HG02571 (cell line): Measurements from ENCODE around the gene RPL10A.
"Not testable (repeated sequence)": the region's sequence is repeated elsewhere in the genome, so short reads cannot be mapped to it uniquely, and the experiment has no call there.

Source experiments
- ATAC-seq: cut with Tn5 transposase; IDR thresholded peaks from one replicate; pipeline ENCODE4 v1.9.1; 2021; ENCODE audit warnings: mild to moderate bottlenecking, moderate library complexity; ENCODE audit not compliant: unreplicated experiment

The RPL10A gene

DNA sequence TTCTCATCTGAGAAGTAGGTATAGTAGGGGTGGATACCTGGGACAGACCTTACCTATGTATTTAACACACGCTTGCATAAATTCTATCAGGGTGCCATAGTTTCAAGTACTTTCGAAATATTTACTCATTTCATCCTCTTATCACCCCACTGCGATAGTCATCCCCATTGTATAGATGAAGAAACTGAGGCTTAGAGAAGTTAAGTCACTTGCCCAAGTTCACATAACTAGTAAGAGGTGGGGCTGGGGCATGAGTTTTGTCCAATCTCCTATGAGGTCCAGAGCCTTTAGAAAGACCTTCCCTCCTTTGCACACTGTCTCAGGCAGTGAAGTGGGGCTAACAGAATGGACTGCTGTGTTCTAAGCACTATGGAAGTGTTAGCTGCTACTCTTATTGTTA is 38.3 kb downstream of the RPL10A start:
- no peak for ATAC-seq

DNA sequence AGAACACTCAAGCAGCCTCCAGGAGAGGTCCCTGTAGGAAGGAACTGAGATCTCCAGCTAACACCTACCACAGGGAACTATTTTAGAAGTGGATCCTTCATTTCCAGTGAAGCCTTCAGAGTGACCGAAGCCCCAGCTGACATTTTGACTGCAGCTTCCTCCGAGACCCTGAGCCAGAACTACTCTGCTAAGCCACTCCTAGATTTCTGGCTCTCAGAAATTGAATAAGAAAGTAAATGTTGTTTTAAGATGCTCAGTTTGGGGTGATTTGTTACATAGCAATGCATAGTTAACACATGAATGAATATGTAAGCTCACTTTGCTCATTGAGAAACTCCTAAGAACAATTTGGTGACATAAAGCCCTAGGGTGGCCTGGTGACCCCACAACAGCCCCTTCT is 39.0 kb downstream of the RPL10A start:
- ATAC-seq: no peak

DNA sequence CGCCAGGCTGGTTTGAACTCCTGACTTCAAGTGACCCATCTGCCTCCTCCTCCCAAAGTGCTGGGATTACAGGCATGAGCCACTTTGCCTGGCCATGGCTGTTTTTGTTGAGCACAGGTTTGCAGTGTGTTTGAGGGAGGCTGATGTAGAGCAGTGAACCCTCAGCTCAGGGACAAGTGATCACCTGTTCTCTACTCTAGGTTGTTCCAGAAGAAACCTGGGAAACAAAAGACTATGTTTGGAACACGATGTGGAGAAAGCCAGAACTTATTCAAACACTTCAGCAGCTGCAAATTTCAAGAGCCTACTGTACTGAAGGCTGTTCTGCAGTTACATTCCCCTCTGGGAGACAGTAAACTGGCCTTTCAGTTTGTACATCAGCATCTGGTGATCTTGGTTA is 39.8 kb downstream of the RPL10A start:
- no peak for ATAC-seq

DNA sequence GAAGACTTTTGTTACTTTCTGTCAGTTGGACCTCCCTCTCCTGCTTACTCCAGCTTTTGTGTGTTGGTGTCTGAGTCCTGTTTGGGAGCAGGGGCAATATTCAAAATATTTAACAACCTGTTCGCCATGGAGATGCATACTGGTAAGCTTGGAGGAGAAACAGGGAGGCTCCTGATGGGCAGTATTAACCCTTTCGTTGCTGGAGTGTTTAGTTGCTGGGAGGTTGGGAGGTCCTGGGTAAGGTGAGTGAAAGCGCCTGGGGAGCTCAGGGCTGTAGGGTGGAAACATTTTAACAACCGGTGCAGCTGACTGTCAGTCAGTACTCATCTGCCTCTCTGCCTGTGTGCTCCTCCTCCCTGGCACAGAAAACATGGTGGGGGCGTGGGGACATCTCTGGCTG is 40.3 kb downstream of the RPL10A start:
- no peak for ATAC-seq

DNA sequence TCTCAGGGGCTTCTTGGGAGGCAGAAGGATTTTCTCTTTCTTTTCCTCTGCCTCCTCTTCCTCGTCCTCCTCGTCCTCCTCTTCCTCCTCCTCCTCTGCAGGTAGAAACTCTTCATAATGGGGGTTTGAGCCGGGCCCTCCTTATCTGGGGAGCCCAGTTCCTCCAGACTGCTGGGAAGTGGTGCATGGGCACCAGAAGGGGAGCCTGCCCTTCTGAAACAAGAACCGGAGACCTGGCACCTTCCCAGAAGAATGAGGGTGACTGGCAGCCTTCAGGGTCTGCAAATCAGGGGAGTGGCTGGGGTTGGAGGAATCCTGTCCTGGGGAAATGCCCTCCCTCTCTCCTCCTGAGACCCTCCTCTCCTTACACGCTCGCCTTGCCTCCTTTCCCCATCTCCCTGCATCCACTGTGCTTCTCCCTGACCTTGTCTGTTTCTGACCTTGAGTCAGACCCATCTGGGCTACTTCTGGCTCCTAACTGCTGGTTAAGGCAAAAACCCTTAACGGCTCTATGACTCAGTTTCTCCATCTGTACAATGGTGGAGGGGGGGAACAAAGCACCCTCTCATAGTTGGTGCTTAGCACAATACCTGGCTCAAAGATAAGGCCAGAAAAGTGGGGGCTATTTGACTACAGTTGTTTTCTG is 42.8 kb downstream of the RPL10A start:
- no peak for ATAC-seq

DNA sequence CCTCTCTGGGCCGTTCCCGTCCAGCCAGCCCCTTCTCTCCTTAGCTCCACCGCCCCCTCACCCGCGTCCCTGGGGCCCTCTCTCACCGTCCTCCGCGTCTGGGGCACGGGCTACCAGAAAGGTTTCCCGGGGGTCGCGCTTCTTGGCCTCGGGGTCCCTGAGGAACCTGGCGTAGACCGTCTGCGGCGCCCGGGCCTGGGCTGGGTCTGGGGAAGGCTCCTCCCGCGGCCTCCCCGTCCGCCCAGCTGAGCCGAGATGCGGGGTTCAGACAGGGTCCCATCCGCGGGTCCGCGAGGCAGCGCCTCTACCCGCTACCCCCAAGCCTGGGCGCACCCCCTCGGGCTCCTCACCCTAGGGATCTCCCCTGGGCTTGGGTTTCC is 43.4 kb downstream of the RPL10A start:
- no peak for ATAC-seq

DNA sequence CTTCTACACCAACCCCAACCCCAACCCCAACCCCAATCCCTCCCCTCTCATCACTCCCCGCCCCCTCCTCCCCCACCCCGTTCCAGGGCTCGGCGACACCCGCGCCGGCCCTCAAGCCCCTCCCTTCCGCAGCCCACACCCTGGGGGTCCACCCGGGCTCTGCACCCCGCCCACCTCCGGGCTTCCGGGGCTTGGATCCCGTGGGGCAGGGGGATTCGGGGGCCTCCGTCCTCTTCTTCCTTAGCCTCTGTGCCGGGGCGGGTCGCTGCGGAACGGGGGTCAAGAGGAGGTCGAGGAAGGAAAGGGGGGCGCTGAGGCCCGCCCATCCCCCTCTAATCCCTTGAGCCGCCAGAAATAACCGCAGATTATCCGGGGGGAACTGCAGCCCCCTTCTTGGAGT is 43.8 kb downstream of the RPL10A start:
- no peak for ATAC-seq

DNA sequence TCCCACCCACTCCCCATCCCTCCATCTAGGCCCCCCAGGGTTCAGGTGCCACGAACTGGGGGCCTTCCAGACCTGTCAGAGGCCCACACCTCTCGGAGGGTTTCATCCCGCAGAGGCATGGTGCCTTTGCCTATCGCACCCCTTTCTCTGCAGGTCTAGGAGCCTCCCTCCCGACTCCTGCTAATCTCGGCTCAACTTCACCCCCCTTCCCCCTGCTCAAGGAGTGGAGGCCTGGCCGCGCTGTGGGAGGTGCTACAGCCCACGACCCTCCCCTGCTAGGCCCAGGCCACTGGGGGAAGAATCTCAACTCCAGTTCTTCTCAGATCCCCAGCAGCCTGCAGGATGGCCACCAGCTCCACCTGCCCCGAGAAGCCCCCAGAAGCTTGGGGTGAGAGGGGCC is 44.5 kb downstream of the RPL10A start, which contains the start of gene TULP1:
TSS of gene TULP1 (minus strand) at position 157 of the 400 bp plus-strand sequence. CDS start at position 119, 38 bp downstream.
- ATAC-seq: no peak

DNA sequence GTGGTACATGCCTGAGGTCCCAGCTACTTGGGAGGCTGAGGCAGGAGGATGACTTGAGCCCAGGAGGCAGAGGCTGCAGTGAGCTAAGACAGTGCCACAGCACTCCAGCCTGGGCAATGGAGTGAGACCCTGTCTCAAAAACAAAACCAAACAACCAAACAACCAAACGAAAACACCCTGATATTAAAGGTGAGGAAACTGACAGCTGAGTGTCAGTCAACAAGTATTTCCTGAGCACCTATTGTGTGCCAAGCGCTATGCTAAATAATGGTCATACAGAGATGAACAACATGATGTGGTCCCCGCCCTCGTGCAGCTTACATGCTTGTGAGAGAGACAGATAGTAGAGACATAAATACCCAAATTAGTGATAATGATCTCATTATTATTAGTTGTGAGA is 46.4 kb downstream of the RPL10A start:
- ATAC-seq: no peak

DNA sequence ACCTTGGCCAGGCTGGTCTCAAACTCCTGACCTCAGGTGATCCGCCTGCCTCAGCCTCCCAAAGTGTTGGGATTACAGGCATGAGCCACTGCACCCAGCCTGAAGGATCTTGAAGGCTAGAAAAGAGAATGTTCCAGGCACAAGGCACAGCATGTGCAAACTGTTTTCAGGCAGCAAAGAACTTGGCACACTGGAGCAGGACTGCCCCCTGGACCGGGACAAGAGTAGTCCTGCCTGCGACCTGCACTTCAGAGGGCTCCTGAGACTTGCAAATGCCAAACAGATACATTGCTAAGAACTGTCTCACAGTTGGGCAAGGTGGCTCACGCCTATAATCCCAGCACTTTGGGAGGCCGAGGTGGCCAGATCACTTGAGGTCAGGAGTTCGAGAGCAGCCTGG is 47.7 kb downstream of the RPL10A start:
- not testable (repeated sequence) for ATAC-seq

DNA sequence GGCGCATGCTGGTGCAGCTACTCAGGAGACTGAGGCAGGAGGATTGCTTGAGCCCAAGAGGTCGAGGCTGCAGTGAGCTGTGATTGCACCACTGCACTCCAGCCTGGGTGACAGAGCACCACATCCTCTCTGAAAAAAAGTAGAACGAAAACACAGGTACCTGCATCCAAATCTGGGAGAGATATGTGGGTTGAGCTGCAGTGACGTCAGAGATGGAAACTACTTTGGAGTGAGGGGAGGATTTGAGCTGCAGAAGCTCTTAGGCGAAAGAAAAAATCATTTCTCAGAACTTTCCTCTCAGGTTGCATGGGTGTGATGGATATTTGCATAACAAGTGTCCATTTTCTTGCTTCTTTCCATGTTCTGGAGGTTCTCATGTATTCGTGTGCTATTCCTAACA is 48.5 kb downstream of the RPL10A start:
- ATAC-seq: no peak

DNA sequence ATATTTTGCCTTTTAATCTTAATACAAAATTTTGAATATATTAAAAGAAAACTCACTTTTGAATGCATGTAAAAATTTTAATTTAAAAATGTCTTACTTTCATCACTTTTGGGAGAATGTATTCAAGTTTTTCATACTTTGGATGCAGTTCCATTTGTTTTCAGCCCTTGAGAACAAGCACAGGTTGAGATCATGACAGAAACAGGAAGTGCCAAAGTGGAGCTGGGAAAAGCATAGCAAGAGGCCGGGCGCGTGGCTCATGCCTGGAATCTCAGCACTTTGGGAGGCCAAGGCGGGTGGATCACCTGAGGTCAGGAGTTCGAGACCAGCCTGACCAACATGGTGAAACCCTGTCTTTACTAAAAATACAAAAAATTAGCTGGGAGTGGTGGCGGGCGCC is 49.8 kb downstream of the RPL10A start:
- not testable (repeated sequence) for ATAC-seq

DNA sequence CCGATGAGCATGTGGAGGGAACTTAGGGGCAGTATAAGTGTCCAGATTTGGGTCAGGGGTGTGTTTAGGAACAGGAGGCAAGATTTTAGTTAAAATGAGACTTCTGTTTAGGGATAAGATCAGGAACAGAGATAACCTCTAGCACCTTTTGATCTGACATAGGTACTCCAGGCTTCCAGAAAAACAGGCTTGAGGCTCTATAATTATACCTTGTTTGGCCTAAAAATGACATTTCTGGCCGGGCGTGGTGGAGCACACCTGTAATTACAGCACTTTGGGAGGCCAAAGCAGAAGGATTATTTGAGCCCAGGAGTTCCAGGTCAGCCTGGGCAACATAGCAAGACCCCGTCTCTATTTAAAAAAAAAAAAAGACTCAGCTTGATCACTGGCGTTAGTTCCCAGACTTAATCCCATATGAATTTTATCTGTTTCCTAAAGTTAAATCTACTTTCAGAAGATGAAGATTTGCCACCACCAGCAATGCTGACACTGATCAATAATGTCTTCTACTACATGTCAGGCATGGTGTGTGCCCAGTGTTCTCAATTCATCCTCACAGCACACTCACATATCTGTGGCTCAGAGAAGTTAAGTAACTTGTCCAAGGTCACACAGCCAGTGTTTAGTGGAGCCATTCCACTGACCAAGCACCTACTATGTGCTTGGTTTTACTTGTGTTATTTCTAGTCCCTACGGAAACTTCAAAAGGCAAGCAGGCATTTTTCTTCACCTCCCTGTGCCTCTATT is 50.5 kb downstream of the RPL10A start:
- ATAC-seq: no peak

DNA sequence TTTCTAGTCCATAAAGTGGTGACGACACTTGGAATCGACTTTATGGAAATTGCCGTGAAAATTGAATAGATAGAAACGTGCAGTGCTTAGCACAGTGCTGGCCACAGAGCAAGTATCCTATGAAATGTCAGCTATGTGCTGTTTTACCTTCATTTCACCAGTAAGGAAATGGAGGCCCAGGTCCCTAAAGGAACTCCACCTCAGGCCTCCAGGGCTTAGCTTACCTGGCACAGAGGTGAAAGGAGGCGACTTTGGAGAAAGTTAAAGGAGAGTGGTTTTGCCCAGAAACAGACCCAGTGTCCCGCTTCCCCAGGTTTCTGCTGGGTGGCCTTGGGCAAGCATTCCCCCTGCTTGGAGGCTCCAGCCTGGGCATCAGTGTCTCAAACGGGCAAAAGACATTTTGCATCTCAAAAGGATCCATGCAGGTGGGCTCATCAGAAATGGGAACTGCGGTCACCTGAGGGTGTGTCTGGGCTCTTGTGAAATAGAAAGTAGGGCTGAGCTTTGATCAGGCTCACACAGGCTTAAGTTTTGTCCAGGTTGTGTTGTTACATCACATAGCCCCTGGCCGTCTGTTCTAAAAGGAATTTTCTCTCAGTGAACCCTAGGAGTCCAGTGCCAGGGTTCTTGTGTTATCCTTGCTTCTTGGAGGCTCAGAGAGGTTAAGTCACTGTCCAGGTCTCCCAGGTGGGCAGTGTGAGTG is 51.3 kb downstream of the RPL10A start:
- no peak for ATAC-seq
